Stimulated activated naive CD8-positive, alpha-beta T cell treated with anti-CD3 and anti-CD28 coated beads, Interleukin-15, Interleukin-2, amounts not matched to agents 100 U/mL and 50 U/mL, for 24 hours (primary cell): Measurements from ENCODE around the gene ADCY4.
"Not testable (repeated sequence)": the region's sequence is repeated elsewhere in the genome, so short reads cannot be mapped to it uniquely, and the experiment has no call there.

Experiments used
- ATAC-seq: fragments of 150-1000 bp; cut with Tn5 transposase; one replicate; pipeline ENCODE4 v1.10.0; 2021
- DNase-seq: peaks from one replicate; pipeline ENCODE4 v3.0.0; 2021

Gene ADCY4

GRCh38 chr14:24366721-24367513, 32.0 kb upstream of the ADCY4 start:
- ATAC-seq (peak; percentile 24), DNase-seq (peak; percentile 66)

DNA sequence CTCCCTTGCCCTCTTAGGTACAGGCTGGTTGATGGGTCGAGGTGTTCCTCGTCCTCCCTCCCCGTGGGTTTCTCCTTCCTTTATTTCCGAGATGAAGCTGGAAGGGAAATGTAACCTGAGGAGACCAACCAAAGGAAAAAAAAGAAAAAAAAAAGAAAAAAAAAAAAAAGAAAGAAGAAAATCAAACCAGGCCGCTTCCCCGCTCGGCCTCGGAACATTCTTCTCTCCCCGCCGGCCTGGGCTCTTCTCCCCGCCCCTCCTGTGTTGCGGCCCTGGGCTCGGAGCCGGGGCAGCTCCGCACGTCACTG, 31.5 kb upstream of the ADCY4 start:
- DNase-seq: no peak
- no peak for ATAC-seq

DNA sequence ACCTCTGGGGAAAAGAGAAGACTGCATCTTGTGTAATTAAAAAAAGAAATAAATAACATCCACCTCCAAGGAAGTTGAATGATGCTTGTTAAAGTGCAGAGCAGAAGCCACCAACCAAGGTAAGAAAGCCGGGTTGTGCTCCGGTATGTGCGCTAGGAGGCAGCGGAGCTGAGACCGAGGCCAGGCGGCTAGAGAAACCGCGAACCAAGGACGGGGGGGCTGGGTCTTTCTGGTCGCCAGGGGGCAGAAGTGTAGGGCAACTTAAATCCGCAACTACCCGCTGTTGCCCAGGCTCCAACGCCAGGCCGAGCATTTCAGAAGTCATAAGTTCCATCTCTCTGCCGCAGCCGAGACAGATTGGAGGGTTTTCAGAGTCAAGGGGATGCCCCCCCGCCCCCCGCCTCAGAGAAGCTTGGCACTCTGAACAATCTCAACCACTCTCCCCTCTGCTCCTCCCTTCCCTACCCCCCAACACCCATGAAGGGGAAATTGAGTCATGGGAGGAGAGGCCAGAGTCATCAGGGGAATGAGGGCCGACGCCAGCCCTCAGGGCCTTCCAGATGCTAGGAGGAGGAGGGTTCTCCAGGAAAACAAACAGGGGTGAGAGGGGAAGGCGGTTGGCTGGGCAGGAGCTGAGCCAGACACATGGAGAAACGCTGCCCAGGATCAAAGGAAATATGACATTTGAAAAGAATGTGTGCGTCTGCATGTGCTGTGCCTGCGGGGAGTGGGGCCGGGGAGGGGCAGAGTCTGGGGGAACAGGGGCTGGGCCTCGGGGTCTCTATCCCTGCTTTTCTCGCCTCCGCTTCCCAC, 30.9 kb upstream of the ADCY4 start:
- ATAC-seq: peak; percentile 83
- peak; percentile 82 for DNase-seq

DNA sequence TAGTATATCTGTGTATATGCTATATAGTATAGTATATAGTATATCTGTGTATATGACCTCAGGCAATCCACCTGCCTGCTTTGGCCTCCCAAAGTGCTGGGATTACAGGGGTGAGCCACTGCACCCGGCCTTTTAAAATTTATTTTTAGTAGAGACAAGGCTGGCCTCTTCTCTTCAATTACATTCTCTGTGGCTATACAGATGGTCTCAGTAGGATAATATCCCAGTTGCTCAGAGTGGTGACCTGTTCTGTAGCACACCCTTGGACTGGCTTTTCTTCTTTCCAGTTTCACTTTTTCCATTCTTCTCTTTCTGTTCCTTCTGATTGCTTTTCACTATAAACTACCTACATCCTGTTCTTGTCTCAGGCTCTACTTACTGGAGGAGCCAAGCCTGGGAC, 30.0 kb upstream of the ADCY4 start:
- ATAC-seq: no peak
- DNase-seq: no peak

DNA sequence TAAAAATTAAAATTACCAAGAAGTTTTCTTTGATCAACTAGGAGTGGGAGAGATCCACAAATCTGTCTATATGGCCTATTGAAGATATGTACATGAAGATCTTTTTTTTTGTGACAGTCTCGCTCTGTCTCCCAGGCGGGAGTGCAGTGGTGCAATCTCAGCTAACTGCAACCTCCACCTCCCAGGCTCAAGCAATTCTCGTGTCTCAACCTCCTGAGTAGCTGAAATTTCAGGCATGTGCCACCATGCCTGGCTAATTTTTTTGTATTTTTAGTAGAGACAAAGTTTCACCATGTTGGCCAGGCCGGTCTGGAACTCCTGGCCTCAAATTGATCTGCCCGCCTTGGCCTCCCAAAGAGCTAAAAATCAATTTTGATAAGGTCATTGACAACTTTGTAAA, 28.5 kb upstream of the ADCY4 start:
- no peak for DNase-seq
- ATAC-seq: no peak

DNA sequence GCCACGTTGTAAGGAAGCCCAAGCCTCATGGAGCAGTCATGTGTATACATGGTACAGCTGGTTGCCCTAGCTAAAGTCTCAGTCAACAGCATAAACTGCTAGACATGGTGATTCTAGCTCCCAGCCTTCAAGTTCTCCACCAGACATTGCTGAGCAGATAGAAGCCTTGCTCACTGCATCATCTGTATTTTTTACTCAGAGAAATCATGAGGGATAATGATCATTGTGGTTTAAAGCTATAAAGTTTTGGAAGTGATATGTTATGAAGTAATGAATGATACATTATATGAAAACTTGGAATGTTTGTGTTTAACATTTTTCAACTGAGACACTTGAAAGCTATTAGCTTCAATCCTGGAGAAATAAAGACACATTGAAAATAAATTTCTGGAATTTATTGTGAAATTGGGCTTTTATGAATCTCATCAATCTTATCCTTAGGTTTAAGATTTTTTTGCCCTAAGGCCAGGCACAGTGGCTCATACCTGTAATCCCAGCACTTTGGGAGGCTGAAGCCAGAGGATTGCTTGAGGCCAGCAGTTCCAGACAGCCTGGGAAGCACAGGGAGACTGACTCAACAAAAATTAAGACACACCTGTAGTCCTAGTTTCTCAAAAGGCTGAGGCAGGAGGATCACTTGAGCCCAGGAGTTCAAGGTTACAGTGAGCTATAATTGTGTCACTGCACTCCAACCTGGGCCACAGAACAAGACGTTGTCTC, 27.5 kb upstream of the ADCY4 start:
- ATAC-seq (no peak), DNase-seq (no peak)

- ATAC-seq (no peak), DNase-seq (no peak)
These were observed 26.5 kb upstream of the ADCY4 start for GRCh38 chr14:24361326-24361725.

GRCh38 chr14:24360281-24360680, 25.4 kb upstream of the ADCY4 start:
- no peak for DNase-seq
- ATAC-seq: no peak

DNA sequence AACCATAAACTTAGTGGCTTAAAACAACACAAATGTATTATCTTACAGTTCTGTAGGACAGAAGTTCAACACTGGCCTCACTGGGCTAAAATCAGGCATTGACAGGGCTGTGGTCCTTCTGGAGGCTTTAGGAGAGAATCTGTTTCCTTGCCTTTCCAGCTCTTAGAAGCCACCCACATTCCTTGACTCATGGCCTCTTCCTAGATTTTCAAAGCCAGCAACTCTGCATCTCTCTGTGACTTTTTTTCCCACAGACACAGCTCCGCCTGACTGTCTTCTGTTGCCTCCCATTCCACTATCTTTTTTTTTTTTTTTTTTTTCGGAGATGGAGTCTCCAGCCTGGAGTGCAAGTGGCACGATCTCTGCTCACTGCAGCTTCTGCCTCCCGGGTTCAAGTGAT, 21.3 kb upstream of the ADCY4 start:
- no peak for DNase-seq

GRCh38 chr14:24355009-24355408, 20.1 kb upstream of the ADCY4 start:
- DNase-seq (no peak), ATAC-seq (no peak)

More for the DNA sequence above, 21.3 kb upstream of the ADCY4 start:
- no peak for ATAC-seq

- ATAC-seq: not testable (repeated sequence)
These were observed 19.6 kb upstream of the ADCY4 start for GRCh38 chr14:24354482-24354825.

GRCh38 chr14:24353559-24354481, 18.9 kb upstream of the ADCY4 start:
- DNase-seq (no peak), ATAC-seq (no peak)

More at GRCh38 chr14:24354482-24354825, 19.6 kb upstream of the ADCY4 start:
- DNase-seq: not testable (repeated sequence)

- DNase-seq: no peak
- ATAC-seq: no peak
These were observed 16.6 kb upstream of the ADCY4 start for GRCh38 chr14:24351517-24351916.

DNA sequence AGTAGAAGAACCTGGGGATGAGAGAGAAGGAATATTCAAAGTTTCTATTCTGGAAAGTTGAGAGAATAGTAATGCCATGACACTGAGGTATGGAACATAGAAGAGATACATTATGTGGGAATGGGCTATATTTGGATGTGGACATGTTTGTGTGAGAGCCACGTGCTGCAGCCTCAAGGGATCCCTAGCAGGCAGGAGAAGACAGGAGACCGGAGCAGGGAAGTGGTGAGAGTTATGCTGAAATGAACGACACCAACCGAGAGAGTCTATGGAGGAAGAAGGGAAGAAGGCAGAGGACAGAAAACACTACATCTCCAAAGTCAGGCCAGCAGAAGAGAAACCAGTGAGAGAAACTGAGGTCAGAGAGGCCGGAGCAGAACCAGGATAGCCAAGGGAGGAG, 14.9 kb upstream of the ADCY4 start:
- DNase-seq (no peak), ATAC-seq (no peak)

- ATAC-seq: no peak
- no peak for DNase-seq
These were observed 13.3 kb upstream of the ADCY4 start for GRCh38 chr14:24348186-24348585.

- no peak for DNase-seq
- no peak for ATAC-seq
These were observed 12.3 kb upstream of the ADCY4 start for GRCh38 chr14:24347134-24347533.

- ATAC-seq (no peak), DNase-seq (no peak)
These were observed 9.2 kb upstream of the ADCY4 start for GRCh38 chr14:24343795-24344660.

GRCh38 chr14:24342889-24343288, 8.0 kb upstream of the ADCY4 start:
- ATAC-seq: no peak
- DNase-seq: no peak

DNA sequence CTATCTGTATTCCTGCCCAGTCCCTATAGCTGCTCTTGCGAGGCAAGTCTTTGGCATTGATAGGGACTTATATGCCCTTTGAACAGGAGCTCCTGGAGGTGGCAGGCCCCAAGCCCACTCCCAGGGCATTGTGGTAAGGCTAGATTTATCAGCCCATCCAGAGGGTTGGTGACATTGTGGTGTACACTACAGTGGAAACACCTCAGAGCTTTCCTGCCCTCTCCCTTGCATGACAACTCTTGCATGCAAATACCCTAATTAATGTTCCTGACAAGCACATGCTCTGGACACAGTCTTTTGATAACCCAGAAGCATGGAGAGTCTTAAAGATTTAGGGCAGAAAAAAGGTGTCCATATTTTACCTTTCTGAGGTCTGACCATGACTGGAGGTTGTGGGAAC, 5.7 kb upstream of the ADCY4 start:
- DNase-seq (no peak), ATAC-seq (no peak)

DNA sequence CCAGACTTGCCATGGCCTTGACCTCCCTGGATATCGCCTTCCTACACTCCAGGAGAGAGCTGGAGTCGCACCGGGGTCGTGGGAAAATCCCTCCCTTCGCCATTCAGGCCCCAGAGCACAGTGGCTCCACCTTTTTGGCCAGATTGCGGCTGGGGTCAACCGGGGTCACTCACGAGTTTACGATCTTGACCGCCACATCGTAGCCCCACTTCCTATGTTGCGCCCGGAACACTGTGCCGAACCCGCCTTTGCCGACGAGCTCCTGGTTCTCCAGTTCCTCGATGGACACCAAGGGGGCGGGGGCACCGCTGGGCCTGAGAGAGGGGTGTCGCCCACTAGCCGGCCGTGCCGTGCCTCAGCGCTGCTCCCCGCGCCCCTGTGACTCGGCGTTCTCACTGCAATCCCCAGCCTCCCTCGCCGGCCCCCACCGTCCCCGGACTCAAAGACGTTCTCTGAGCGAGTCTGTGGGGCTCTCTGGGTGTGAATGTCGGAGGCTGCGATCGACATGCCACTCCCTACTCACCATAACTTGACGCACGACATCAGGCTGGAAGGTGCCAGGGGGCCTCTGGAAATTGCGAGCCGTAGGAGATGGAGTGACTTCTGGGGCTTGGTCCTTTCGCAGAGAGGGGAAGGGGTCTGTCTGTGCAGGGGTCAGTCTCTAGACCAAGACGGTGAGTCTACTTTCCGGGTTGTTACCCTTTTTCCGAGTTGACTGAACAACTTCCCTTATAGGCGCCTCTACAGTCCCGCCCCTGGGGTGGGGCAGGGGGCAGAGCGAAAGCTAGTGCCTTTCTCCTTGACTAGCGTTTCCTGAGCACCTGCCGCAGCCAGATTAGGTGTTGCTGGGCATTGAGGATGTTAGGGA, 4.6 kb upstream of the ADCY4 start, which contains the start of gene RIPK3:
Gene RIPK3 (minus strand): TSS at position 708 of the 868 bp plus-strand sequence. CDS start 165 bp downstream, at position 543.
- peak; percentile 70 for DNase-seq

More for the DNA sequence above, 4.6 kb upstream of the ADCY4 start, which contains the start of gene RIPK3:
- peak; percentile 81 for ATAC-seq
